Transverse colon (tissue), 4 donors: ENCODE measurements around the gene LDB2.

Experiments used
- CTCF ChIP-seq, 5 experiments: fragments of 200-600 bp in 3 of 5; fragments of 450-650 bp in 2 of 5; sonication (generic) in 3 of 5; IDR thresholded peaks; 1 replicate in 2 of 5; 2 replicates in 3 of 5; pipeline ENCODE4 v1.5.1; 2016 to 2017; ENCODE audit warnings: antibody characterized with exemption in 5 of 5, inconsistent platforms in 3 of 5, mild to moderate bottlenecking in 2 of 5, moderate library complexity in 1 of 5
- POLR2A ChIP-seq: fragments of 450-650 bp; IDR thresholded peaks from one replicate; pipeline ENCODE4 v1.6.1; 2016; ENCODE audit warnings: antibody characterized with exemption, mild to moderate bottlenecking, moderate library complexity
- POLR2AphosphoS5 ChIP-seq, 3 donors: sonication (generic); formaldehyde crosslinking; IDR thresholded peaks; one replicate each; pipeline ENCODE4 v1.6.1; 2016; ENCODE audit warnings: antibody characterized with exemption in 3 of 3

GRCh38 chr4:16785793-16786527 is 112.5 kb downstream of the LDB2 start:
- TF ChIP-seq CTCF (IDR thresholded peaks at IDR 0.05) = no peak
- no peak for TF ChIP-seq POLR2A
- TF ChIP-seq POLR2AphosphoS5 (IDR thresholded peaks at IDR 0.05) = no peak
